Muscle layer of duodenum (tissue), 2 donors: ENCODE measurements around the gene PNRC2.
"Not testable (repeated sequence)": the region's sequence is repeated elsewhere in the genome, so short reads cannot be mapped to it uniquely, and the experiment has no call there.

Source experiments
- H3K27ac ChIP-seq: one replicate; pipeline ENCODE4 v1.7.0; 2013; ENCODE audit warnings: mild to moderate bottlenecking, low read length
- H3K27me3 ChIP-seq: one replicate; pipeline ENCODE4 v1.7.0; 2013; ENCODE audit warnings: low read depth, mild to moderate bottlenecking, control low read depth, low read length
- H3K36me3 ChIP-seq, 2 donors: one replicate each; pipeline ENCODE4 v1.7.0; 2013; ENCODE audit warnings: low read length in 2 of 2, control low read depth in 1 of 2, mild to moderate bottlenecking in 1 of 2; ENCODE audit not compliant: insufficient read depth in 2 of 2, control insufficient read depth in 1 of 2
- H3K4me1 ChIP-seq, 2 donors: one replicate each; pipeline ENCODE4 v1.7.0; 2013; ENCODE audit warnings: low read length in 2 of 2, mild to moderate bottlenecking in 2 of 2, control low read depth in 1 of 2, moderate library complexity in 1 of 2; ENCODE audit not compliant: insufficient read depth in 2 of 2, control insufficient read depth in 1 of 2
- H3K4me3 ChIP-seq, 2 donors: one replicate each; pipeline ENCODE4 v1.7.0; 2013; ENCODE audit warnings: low read length in 2 of 2, low read depth in 1 of 2, mild to moderate bottlenecking in 1 of 2
- H3K9me3 ChIP-seq, 2 donors: one replicate each; pipeline ENCODE4 v1.7.0; 2013; ENCODE audit warnings: low read length in 2 of 2, control low read depth in 1 of 2, mild to moderate bottlenecking in 1 of 2; ENCODE audit not compliant: control insufficient read depth in 1 of 2
- donor health status: healthy.

The PNRC2 gene

GRCh38 chr1:24012878-24013277, 53.2 kb downstream of the PNRC2 start:
- peaks cover 12 to 16% of the 10 kb centered on the region in 2 donors for H3K4me1 ChIP-seq

More at GRCh38 chr1:24012878-24013277, 53.2 kb downstream of the PNRC2 start:
- not testable (repeated sequence) for H3K9me3 ChIP-seq, H3K27ac ChIP-seq, H3K27me3 ChIP-seq, H3K4me3 ChIP-seq, H3K36me3 ChIP-seq
